HG03354 (cell line): Measurements from ENCODE around the gene UGT1A3.

ENCODE experiments used
- ATAC-seq: cut with Tn5 transposase; IDR thresholded peaks from one replicate; pipeline ENCODE4 v1.9.1; 2021; ENCODE audit warnings: mild to moderate bottlenecking; ENCODE audit not compliant: unreplicated experiment, poor library complexity, severe bottlenecking

Gene UGT1A3

GRCh38 chr2:233791883-233792329 is 63.1 kb downstream of the UGT1A3 start:
- ATAC-seq = no peak

- no peak for ATAC-seq
Measured at GRCh38 chr2:233792720-233793119, 63.9 kb downstream of the UGT1A3 start.

DNA sequence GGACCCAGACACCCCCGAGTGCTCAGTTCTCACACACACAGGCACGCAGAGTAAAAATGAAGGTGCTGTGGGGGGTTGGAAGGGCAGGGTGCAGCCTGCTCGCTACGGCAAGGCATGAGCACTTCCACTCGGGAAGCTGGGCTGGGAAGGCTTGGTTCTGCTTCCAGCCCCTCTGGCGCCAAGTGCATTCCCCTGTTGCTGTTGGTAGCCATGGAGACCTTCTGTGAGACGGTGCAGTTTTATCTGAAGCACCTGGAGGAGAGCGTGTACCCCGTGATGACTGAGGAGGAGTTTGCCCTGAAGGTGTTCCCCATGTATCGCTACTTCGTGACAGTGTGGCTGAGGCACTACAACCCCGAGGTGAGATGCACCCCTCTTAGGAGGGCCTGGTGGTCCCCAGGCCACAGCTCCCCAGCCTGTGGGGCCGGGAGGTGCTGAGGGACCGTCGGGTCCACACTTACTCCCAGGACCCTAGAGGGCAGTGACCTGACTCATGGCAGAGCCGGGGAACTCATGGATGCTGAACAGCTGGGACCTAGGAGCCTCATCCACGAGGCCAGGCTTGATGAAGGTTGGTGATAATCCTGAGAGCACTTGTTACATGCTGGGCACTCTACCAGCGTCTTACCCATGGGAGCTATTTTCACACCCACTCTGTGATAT is 64.8 kb downstream of the UGT1A3 start:
- ATAC-seq = no peak

DNA sequence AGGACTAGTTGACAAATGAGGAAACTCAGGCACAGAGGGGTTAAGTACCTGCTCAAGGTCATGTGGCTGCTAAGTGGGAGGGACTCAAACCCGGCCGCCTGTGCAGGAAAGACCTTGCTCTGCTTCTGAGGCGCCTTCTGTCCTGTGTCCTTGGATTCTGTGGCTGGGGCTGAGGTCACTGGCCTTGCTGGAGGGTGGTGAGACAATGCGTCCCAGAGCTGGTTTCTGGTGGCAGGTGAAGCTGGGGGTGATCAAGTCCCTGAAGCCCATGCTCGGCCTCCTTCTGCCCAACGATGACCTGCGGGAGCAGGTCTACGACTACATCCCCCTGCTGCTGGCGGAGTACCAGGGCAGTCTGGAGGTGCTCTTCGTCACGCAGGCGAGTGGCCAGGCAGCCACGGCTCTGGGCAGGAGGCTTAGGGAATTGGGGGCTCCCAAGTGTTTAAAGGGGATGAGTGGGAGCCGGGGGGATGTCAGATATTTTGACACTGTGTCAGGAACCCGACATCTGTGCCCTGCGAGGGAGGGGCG is 65.4 kb downstream of the UGT1A3 start:
- ATAC-seq = no peak

GRCh38 chr2:233795735-233796171 is 66.9 kb downstream of the UGT1A3 start:
- no peak for ATAC-seq

DNA sequence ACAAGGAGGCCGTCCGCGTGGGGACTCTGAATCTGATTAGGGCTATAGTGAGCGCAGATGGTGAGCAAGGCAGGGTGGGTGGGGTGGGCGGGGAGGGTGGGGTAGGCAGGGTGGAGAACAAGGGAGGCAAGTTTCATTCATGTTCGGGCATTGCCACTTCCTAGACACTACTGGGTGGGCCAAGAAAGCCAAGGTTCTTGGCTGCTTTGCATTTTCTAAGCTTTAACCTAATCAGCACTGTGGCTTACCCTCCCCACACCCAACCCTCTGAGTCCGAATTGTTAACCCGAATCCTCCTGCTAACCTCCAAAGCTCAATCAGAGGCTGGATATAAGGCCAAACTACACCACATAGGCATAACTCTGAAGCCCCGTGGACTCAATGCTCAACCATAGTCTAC is 67.4 kb downstream of the UGT1A3 start:
- ATAC-seq = no peak

GRCh38 chr2:233798335-233799086 is 69.7 kb downstream of the UGT1A3 start:
- no peak for ATAC-seq

GRCh38 chr2:233799087-233799665 is 70.3 kb downstream of the UGT1A3 start:
- no peak for ATAC-seq

- no peak for ATAC-seq
Measured at GRCh38 chr2:233799716-233800115, 70.9 kb downstream of the UGT1A3 start.

GRCh38 chr2:233800208-233800607 is 71.4 kb downstream of the UGT1A3 start:
- ATAC-seq = no peak

DNA sequence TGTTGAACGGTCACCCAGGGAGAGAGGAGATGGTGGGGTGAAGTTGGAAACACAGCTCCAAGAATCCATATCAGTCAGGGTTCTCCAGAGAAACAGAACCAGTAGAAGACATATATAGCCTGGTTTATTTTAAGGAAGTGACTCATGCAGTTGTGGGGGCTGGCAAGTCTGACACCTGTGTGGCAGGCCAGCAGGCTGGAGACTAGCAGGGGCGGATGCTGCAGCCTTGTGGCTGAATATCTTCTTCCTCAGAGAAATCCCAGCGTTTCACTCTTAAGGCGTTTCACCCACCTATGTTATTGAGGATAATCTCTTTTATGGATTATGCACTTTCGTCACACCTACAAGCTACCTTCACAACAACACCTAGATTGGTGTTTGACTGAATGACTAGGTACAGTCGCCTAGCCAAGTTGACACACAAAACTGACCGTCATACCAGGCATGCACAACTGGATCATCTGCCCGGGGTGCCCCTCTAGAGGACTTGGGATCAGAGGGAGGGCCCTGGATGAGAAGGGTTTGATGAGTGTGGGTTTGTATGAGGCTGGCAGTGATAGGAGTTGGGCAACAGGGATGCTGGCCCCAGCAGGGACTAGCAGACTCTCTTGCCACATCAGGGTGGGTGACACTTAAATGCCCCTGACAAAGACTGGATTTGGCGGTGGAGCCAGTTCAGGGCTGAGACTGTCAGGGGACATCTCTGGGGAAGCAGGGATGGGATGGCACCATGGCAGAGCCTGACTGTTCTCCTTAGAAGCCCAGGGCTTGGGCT is 72.7 kb downstream of the UGT1A3 start:
- ATAC-seq = no peak

DNA sequence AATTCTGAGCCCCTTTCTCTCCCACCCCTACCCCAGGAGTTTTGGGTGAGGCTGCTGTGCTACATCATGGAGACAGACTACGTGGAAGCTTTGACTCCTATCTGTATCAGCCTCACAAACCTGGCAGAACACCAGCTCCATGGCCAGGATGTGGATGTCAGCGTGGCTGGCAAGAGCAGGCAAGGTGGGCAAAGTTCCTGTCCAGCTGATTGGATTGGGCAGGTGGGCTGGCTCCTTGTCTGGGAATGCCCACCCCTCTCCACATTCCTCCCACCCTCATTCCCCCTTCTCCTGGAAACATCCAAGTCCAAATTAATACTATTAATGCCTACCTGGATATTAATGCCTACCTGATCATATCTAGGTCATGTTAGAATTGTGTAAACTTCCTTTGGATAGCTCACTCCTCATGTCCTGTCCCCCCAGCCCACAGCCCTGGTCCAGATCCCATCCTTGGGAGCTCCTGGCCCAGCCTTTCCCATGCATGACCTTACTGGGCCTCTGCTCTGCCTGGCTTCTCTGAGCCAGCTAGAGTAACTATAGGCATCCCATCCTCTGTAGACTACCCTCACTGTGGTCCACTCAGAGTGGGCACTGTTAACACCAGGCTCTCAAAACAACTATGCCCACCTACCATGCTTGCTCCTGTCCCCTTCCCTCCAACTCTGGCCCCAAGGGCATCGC is 73.4 kb downstream of the UGT1A3 start:
- ATAC-seq = no peak

DNA sequence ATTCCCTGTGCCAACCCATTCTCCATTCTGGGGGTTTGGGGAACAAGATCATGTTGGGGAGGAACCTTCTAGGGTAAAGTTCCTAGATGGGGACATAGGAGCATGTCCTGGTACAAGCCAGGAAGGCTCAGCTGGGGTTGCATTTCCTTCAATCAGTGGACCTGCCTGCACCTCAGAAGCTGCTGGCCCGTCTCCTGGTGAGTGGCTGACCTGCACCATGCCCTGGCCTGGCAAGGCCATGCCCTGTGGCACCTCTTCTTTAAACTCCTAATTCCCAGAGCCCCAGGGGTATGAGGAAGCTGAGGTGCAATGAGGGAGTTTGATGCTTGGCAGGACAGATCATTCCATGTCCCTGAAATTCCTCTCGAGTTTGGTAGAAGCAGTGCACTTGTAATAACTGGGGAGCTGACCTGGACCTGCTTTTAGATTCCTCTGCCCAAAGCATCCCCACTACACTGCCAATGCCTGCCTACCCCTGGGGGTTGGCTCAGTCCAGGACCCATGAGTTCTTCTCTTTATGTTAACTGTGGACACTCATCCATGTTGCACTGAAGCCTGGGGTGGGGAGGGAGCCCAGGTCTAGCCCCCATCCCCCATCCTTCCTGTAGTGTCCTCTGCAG is 74.6 kb downstream of the UGT1A3 start:
- no peak for ATAC-seq

DNA sequence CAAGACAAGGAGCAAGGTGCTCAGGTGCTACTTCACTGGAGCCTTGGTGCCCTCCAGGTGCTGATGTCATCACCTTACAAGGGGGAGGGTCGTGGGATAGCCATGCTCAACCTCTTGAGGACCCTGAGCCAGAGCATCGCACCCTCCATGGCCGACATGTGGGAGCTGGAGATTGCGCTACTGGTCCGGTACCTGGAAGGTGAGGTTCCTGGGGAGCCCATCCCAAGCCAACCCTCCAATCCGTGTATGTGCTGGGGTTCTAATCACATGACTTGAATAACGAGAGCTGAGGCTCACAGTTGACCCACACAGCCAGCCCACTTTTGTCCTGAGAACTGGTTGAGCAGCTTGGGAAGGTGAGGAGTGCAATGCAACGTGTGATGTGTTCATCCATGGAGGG is 75.2 kb downstream of the UGT1A3 start:
- no peak for ATAC-seq

DNA sequence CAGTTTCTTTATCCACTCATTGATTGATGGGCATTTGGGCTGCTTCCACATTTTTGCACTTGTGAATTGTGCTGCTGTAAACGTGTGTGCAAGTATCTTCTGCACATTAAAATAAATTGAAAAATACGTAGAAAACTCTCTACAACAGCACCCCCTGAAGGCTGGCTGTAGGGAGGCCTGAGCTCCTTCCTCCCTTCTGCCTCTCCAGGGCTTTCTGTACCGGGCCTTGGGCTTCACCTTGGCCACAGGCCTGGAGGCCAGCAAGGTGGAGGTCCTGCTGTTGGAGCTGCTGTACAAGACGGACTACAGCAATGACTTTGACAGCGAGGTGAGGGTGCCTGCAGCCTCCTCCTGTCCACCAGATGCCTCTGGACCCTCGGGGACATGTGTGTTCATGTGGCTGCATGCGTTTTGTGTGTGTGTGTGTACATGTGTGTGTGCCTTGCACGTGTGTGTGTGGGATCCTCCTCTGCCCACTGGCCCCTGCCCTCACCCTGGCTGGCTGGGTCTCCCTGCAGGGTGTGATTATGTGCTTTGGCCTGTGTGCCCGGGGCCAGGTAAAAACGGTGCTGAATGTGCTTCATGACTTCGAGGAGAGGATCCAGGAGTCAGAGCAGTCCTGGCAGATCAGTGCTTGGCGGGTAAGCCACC is 78.5 kb downstream of the UGT1A3 start:
- ATAC-seq = no peak

DNA sequence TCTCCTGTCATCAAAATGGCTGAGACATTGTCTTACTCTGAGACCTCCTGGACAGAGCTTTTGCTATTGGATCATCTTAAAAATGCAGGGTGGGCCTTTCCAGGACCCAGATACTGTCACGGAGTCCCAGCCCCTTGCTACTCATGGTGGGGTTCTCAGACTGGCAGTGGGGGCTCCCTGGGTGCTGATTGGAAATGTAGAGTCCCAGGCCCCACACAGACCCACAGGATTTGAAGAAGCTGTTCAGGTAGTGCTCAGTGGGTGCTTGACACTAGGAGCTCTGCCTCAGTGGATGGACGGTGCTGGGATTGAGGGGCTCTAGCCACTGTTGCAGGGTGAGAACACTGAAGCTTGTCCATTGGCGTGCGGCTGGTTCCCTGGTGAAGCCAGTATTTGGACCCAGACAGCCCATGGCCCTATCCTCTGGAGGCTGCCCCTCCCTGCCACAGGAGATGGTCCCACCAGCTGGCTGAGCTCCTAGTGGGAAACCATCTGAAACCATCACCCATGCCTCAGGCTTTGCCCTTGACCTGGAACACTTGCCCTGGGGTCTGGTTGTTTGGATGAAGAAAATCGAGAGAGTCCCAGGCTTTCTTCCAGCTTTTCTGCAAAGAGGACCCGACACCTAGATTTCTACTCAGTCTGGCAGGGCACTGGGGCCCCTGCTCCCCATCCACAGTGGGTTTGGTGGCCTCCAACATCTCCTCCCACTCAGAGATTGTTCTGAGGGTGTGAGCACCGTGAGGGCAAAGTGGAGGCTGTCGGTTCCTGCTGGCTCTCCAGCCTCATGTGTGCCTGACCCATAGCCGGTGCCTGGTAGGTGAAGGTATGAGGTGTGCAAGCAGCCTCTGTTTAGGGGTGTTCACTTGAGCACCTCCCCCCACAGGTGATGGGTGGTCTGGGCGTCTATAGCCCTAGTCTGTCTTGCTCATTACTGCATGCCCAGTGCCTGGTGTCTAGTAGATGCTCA is 79.4 kb downstream of the UGT1A3 start:
- no peak for ATAC-seq

DNA sequence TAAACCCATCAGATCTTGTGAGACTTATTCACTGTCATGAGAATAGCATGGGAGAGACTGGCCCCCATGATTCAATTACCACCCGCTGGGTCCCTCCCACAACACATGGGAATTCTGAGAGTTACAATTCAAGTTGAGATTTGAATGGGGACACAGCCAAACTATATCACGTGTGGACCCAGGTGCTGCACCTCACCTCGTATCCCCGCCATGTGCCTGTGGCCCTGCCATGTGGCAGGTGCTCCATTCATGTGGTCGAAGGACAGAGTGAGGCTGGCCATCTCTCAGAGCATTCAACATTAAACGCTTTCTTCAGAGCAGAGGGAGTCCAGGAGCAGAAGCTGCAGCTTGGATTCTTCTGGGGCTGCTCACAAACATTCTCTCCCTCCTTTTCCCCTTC is 81.5 kb downstream of the UGT1A3 start:
- ATAC-seq = no peak
